K562 (cell line): ENCODE measurements around the gene FKBP2. TPM values are rescaled to one million over a fixed set of nuclear protein-coding genes. Genes with fewer than 3 reads are reported as not detected.
A peak's percentile ranks its signal among the peaks of the same experiment; 100 is the strongest.

Experiments used
- ARID3B ChIP-seq: fragments of 250-450 bp; sonication (Bioruptor Pico); IDR thresholded peaks from 2 replicates; pipeline ENCODE4 v1.4.0; 2020; ENCODE audit warnings: borderline replicate concordance
- BRD4 ChIP-seq: fragments of 200-600 bp; sonication (generic); IDR thresholded peaks from 2 replicates; pipeline ENCODE4 v1.6.1; 2017; ENCODE audit warnings: inconsistent platforms
- CEBPG ChIP-seq, 3 experiments: fragments of 200-800 bp in 1 of 3; sonication (Bioruptor generic) in 1 of 3; sonication (generic) in 1 of 3; formaldehyde crosslinking in 1 of 3; IDR thresholded peaks in 2 of 3; conservative IDR thresholded peaks in 1 of 3; 2 replicates each; pipeline versions ENCODE4 v1.6.1 to v1.8.0; 2016 to 2022; ENCODE audit warnings: missing compliant biosample characterization in 2 of 3, missing genetic modification characterization in 2 of 3, mild to moderate bottlenecking in 1 of 3, missing genetic modification reagents in 1 of 3
- GABPB1 ChIP-seq: sonication (generic); formaldehyde crosslinking; IDR thresholded peaks from 2 replicates; pipeline ENCODE4 v1.8.0; 2022; ENCODE audit warnings: mild to moderate bottlenecking, missing genetic modification reagents
- KDM1A ChIP-seq, 2 experiments: fragments of 450-650 bp; IDR thresholded peaks; 2 replicates each; pipeline ENCODE4 v1.6.1; 2016; ENCODE audit warnings: mild to moderate bottlenecking in 2 of 2
- MGA ChIP-seq: fragments of 450-650 bp; IDR thresholded peaks from 2 replicates; pipeline ENCODE4 v1.6.1; 2016; ENCODE audit warnings: mild to moderate bottlenecking, moderate library complexity
- MTA3 ChIP-seq: fragments of 450-650 bp; formaldehyde crosslinking; IDR thresholded peaks from 2 replicates; pipeline ENCODE4 v1.6.1; 2017; ENCODE audit warnings: mild to moderate bottlenecking, borderline replicate concordance
- NR1H2 ChIP-seq: sonication (generic); formaldehyde crosslinking; IDR thresholded peaks from 2 replicates; pipeline ENCODE4 v1.4.0; 2020; ENCODE audit warnings: mild to moderate bottlenecking, missing genetic modification reagents
- ZBTB1 ChIP-seq: sonication (generic); formaldehyde crosslinking; IDR thresholded peaks from 2 replicates; pipeline ENCODE4 v1.8.1; 2023; ENCODE audit warnings: missing genetic modification reagents, low read depth, mild to moderate bottlenecking, borderline replicate concordance
- ZBTB33 ChIP-seq: sonication (generic); formaldehyde crosslinking; IDR thresholded peaks from 2 replicates; pipeline ENCODE4 v1.8.1; 2023; ENCODE audit warnings: mild to moderate bottlenecking, missing genetic modification reagents
- ZNF146 ChIP-seq: IDR thresholded peaks from one replicate; pipeline ENCODE4 v1.6.1; 2018; ENCODE audit warnings: missing compliant biosample characterization; ENCODE audit not compliant: unreplicated experiment
- polyA plus RNA-seq, 8 experiments: library from polyadenylated mRNA; depleted of rRNA in 4 of 8; stranded (reverse) in 5 of 8; unstranded in 3 of 8; fragments of >200 nt; fragmentation: Nextera tagmentation in 2 of 8; fragmentation: Illumina TruSeq in 1 of 8; extraction: Ambion mirVana in 2 of 8; extraction: Trizol in 1 of 8; gene quantifications; 2 replicates each; pipeline versions ENCODE4 v1.2.1 to v1.2.3, GENCODE V29; 2011 to 2014; ENCODE audit warnings: inconsistent platforms in 1 of 8, missing spikeins in 1 of 8
- total RNA-seq, 7 experiments: library from RNA; depleted of rRNA in 6 of 7; stranded (reverse); fragments of >200 nt in 6 of 7; fragmentation: Illumina TruSeq in 2 of 7; extraction: Trizol in 2 of 7; gene quantifications; 2 replicates each; pipeline versions ENCODE4 v1.2.1 to v1.2.3, GENCODE V29; 2011 to 2021; ENCODE audit warnings: low replicate concordance in 1 of 7

FKBP2 gene
- total and polyA plus RNA-seq, 9 of the 15 experiments (the other 6 are each of a cell fraction or from before 2014, with no cell fraction given): 3.5 to 151 (median 58.1) TPM

GRCh38 chr11:64284962-64285884, 44.3 kb downstream of the FKBP2 start, which contains the start of gene GPR137 (continued):
- no peak; the same call in 1 of the 2 replicates for TF ChIP-seq MGA
- TF ChIP-seq GABPB1 (CRISPR knock-in tag): peak; percentile 26
- no peak for TF ChIP-seq BRD4
- TF ChIP-seq KDM1A (IDR thresholded peaks at IDR 0.05): no peak
- TF ChIP-seq MTA3: peak; percentile 62; the same call in 1 of the 2 replicates
- TF ChIP-seq ZBTB1: no peak
- TF ChIP-seq CEBPG (CRISPR knock-in tag; IDR thresholded peaks at IDR 0.05): no peak
- TF ChIP-seq CEBPG (tag; conservative IDR thresholded peaks at IDR 0.05 in 1 of 2, IDR thresholded peaks at IDR 0.05 in 1 of 2): no peak
- no peak for TF ChIP-seq ZNF146
- no peak for TF ChIP-seq NR1H2 (CRISPR knock-in tag)
- no peak for TF ChIP-seq ARID3B (CRISPR knock-in tag)
- no peak for TF ChIP-seq ZBTB33 (CRISPR knock-in tag)
